HG03442 (cell line): Measurements from ENCODE around the gene STRN.

Experiments used
- ATAC-seq: cut with Tn5 transposase; IDR thresholded peaks from one replicate; pipeline ENCODE4 v1.9.1; 2021; ENCODE audit warnings: mild to moderate bottlenecking, moderate library complexity; ENCODE audit not compliant: unreplicated experiment

The STRN gene

GRCh38 chr2:36798724-36799123, 167.6 kb downstream of the STRN start:
- ATAC-seq = no peak

GRCh38 chr2:36797324-36798070, 168.8 kb downstream of the STRN start:
- no peak for ATAC-seq
